ENCODE measurements around the gene TENT4A. TPM values are rescaled to one million over a fixed set of nuclear protein-coding genes. Genes with fewer than 3 reads are reported as not detected.

Gene TENT4A
- total and polyA plus RNA-seq, 10 donors: 7.1 to 44.8 (median 33.0) TPM

GRCh38 chr5:6718161-6718681 is 5.0 kb downstream of the TENT4A start:
- intact Hi-C loops (cut with DNase I; ENCODE audit: low total_unique reads): no loop called here
- H3K9me3 ChIP-seq: no peaks in the 10 kb centered on the region
- H3K4me3 ChIP-seq: no peak overlapping the region
- DNase-seq: no peak
- peaks cover 0 to 12% (median 0%) of the 10 kb centered on the region in 6 donors for H3K36me3 ChIP-seq
- peaks cover 50 to 87% (median 83%) of the 10 kb centered on the region in 6 donors for H3K4me1 ChIP-seq
- 71 to 90% (median 87%) methylated on average over 14 of the region's 14 CpGs for WGBS, 5 donors
- no peaks in the 10 kb centered on the region for H3K27me3 ChIP-seq (replicated peaks in 1 of 7)
- TF ChIP-seq POLR2A (IDR thresholded peaks at IDR 0.05): no peak
- no peak for TF ChIP-seq CTCF (IDR thresholded peaks at IDR 0.05 in 8 of 11, conservative IDR thresholded peaks at IDR 0.05 in 3 of 11)
- no peak for TF ChIP-seq POLR2AphosphoS5 (IDR thresholded peaks at IDR 0.05)
- H3K27ac ChIP-seq: no peak overlapping the region

- Histone ChIP-seq H3K27me3 (replicated peaks in 1 of 7) (no peaks in the 10 kb centered on the region), H3K4me1 (peaks cover 50 to 92% (median 88%) of the 10 kb centered on the region in 6 donors), H3K4me3 (no peak overlapping the region), H3K36me3 (peaks cover 0 to 16% (median under 1%) of the 10 kb centered on the region in 6 donors), H3K27ac (no peak overlapping the region), H3K9me3 (no peaks in the 10 kb centered on the region)
- DNase-seq: no peak
- 64 to 84% (median 72%) methylated on average over 5 of the region's 5 CpGs for WGBS, 5 donors
- intact Hi-C loops (cut with DNase I; ENCODE audit: low total_unique reads): no loop called here
- TF ChIP-seq POLR2A (IDR thresholded peaks at IDR 0.05): no peak
- no peak for TF ChIP-seq CTCF (IDR thresholded peaks at IDR 0.05 in 8 of 11, conservative IDR thresholded peaks at IDR 0.05 in 3 of 11)
Measured at GRCh38 chr5:6718718-6719117, 5.5 kb downstream of the TENT4A start.

- no peak for DNase-seq
- Histone ChIP-seq H3K4me1 (peaks cover 50 to 99% (median 92%) of the 10 kb centered on the region in 6 donors), H3K4me3 (no peak overlapping the region), H3K9me3 (no peaks in the 10 kb centered on the region), H3K27me3 (replicated peaks in 1 of 7) (no peaks in the 10 kb centered on the region), H3K27ac (no peak overlapping the region), H3K36me3 (peaks cover 0 to 23% (median 2%) of the 10 kb centered on the region in 6 donors)
- TF ChIP-seq CTCF (IDR thresholded peaks at IDR 0.05 in 8 of 11, conservative IDR thresholded peaks at IDR 0.05 in 3 of 11) (no peak), POLR2AphosphoS5 (IDR thresholded peaks at IDR 0.05) (no peak), POLR2A (IDR thresholded peaks at IDR 0.05) (no peak)
- 90 to 95% (median 92%) methylated on average over 5 of the region's 5 CpGs for WGBS, 5 donors
- intact Hi-C loops (cut with DNase I; ENCODE audit: low total_unique reads): no loop called here
Measured at GRCh38 chr5:6719417-6719816, 6.2 kb downstream of the TENT4A start.

GRCh38 chr5:6719896-6720560 is 6.8 kb downstream of the TENT4A start:
- peak overlapping the region in 1 of 8 donors; percentile 1 for H3K27ac ChIP-seq
- H3K4me3 ChIP-seq: no peak overlapping the region
- H3K9me3 ChIP-seq: no peaks in the 10 kb centered on the region
- H3K4me1 ChIP-seq: peaks cover 50 to 100% (median 87%) of the 10 kb centered on the region in 6 donors
- WGBS, 5 donors: 55 to 79% (median 62%) methylated on average over 4 to 5 of the region's 5 CpGs
- TF ChIP-seq POLR2A (IDR thresholded peaks at IDR 0.05): no peak
- no peak for TF ChIP-seq POLR2AphosphoS5 (IDR thresholded peaks at IDR 0.05)
- no peak for DNase-seq
- no peaks in the 10 kb centered on the region for H3K27me3 ChIP-seq (replicated peaks in 1 of 7)
- peaks cover 0 to 30% (median 2%) of the 10 kb centered on the region in 6 donors for H3K36me3 ChIP-seq
- intact Hi-C loops (cut with DNase I; ENCODE audit: low total_unique reads): no loop called here
